ENCODE measurements around the gene TBC1D17.
"Not testable (repeated sequence)": the region's sequence is repeated elsewhere in the genome, so short reads cannot be mapped to it uniquely, and the experiment has no call there.

TBC1D17 gene

DNA sequence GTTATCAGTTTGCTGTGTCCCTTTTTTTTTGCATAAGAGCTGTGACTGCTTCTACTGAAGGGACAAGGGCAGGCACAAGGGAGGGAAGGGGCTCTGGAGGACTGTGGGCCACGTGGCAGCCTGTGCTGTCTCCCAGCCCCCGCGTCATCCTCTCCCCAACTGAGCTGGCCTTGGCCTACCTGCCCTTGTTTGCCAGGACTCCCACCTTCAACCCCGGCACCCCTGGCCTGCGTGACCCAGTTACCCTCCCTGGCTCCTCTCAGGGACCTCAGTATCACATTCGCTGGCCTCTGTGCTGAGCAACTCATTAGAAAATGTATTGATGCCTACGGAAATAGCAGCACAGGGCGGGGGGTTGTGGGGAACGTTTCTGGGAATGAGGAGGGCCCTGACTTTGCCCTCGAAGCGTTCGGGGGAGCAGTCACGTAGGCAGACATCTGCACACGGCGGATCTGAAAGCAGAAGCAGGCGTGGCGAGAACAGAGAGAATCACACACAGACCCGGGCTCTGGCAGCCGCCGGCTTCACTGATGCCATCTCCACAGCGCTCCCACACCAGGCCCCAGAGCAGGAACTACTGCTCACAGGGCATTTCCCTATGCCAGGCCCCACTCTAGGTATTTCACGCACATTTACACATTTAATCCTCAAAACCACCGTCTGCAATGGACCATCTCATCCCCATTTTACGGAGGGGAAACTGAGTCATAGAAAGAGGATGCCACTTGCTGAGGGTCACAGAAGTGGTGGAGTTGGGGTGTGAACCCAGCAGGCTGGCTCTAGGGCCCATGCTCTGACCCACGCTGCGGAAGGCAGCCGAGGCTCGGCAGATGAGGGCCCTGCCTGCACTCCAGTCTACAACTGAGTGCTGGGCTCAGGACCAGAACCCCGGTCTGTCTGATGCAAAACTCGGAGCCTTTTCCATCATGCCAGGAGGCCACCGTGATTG lies 45.8 kb downstream of the TBC1D17 start:
- H3K4me2 ChIP-seq (ENCODE audit: low read length), result peak overlapping the region; percentile 95
- H3K27me3 ChIP-seq (ENCODE audit: low read depth, low read length), result no peaks in the 10 kb centered on the region
- peak overlapping the region; percentile 74 for H3K4me3 ChIP-seq (ENCODE audit: low read length)
- no peaks in the 10 kb centered on the region for H4K20me1 ChIP-seq (ENCODE audit: insufficient read depth, low read length)
- TF ChIP-seq, protein P1, sequence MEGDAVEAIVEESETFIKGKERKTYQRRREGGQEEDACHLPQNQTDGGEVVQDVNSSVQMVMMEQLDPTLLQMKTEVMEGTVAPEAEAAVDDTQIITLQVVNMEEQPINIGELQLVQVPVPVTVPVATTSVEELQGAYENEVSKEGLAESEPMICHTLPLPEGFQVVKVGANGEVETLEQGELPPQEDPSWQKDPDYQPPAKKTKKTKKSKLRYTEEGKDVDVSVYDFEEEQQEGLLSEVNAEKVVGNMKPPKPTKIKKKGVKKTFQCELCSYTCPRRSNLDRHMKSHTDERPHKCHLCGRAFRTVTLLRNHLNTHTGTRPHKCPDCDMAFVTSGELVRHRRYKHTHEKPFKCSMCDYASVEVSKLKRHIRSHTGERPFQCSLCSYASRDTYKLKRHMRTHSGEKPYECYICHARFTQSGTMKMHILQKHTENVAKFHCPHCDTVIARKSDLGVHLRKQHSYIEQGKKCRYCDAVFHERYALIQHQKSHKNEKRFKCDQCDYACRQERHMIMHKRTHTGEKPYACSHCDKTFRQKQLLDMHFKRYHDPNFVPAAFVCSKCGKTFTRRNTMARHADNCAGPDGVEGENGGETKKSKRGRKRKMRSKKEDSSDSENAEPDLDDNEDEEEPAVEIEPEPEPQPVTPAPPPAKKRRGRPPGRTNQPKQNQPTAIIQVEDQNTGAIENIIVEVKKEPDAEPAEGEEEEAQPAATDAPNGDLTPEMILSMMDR (IDR thresholded peaks at IDR 0.05; ENCODE audit: low read depth, low read length), result no peak
- TF ChIP-seq EZH2phosphoT487 (IDR thresholded peaks at IDR 0.05; ENCODE audit: low read depth), result no peak
- H3K36me3 ChIP-seq (replicated peaks; ENCODE audit: low read depth, low read length), result peaks cover 30% of the 10 kb centered on the region
- H3K9ac ChIP-seq (ENCODE audit: low read length), result peak overlapping the region; percentile 93
- peaks cover 93% of the 10 kb centered on the region for H3K4me1 ChIP-seq (ENCODE audit: low read length)
- peak overlapping the region; percentile 94 for H3K27ac ChIP-seq (ENCODE audit: low read length)
- 0 out of 2 replicates have a peak, but pooled peaks cover 3% of the 10 kb centered on the region for H3K9me3 ChIP-seq (ENCODE audit: insufficient read depth, low read length)
- no peak overlapping the region for H2AFZ ChIP-seq (ENCODE audit: low read depth, low read length)
- H3K79me2 ChIP-seq (ENCODE audit: low read length), result peaks cover 82% of the 10 kb centered on the region

DNA sequence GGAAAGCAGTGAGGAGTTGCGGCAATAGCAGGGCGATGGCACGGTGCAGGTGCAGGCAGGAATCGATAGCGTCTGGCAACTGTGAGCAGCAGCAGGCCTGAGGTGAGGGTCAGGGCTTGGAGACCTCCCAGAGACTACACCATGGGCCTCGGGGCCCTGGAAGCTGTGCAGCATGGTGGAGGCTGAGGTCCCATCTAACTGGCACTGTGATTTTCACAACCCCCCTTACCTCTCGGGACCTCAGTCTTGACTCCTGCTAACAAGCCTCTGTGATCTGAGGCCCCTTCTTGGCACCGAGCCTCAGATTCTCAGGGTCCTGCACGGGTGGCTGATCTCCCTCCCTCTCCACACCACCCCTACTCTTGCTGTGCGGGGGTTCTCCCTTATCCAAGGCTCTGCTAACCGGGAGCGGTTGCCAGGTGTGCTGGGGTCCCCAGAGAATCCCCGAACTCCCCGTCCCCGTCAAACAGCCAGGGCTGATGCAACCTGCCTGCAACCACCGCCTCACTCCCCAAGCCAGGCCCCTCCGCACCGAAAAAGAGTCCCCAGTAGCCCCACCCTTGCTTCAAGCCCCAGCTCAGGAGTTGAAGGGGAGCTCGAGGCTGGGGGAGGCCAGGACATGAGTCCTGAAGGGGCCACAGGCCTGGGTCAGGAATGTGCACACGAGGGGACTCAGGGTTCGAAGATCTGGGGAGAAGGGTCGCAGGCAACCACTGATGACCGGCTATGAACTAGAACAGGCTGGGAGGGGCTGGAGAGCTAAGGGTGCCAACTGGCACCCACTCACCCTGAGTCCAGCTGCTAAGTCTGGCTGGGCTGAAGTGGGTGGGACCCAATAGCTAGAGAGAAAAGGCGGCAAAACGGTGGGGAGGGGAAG lies 46.7 kb downstream of the TBC1D17 start:
- H3K4me1 ChIP-seq (ENCODE audit: low read length), result peaks cover 90% of the 10 kb centered on the region
- H4K20me1 ChIP-seq (ENCODE audit: insufficient read depth, low read length), result no peaks in the 10 kb centered on the region
- H3K4me3 ChIP-seq (ENCODE audit: low read length), result peak overlapping the region; percentile 60
- peaks cover 84% of the 10 kb centered on the region for H3K79me2 ChIP-seq (ENCODE audit: low read length)
- H3K9ac ChIP-seq (ENCODE audit: low read length), result peak overlapping the region; percentile 93
- peak overlapping the region; percentile 87 for H3K4me2 ChIP-seq (ENCODE audit: low read length)
- H3K36me3 ChIP-seq (replicated peaks; ENCODE audit: low read depth, low read length), result peaks cover 31% of the 10 kb centered on the region
- H3K27me3 ChIP-seq (ENCODE audit: low read depth, low read length), result no peaks in the 10 kb centered on the region
- peak overlapping the region; percentile 94 for H3K27ac ChIP-seq (ENCODE audit: low read length)
- 0 out of 2 replicates have a peak, but pooled peaks cover 3% of the 10 kb centered on the region for H3K9me3 ChIP-seq (ENCODE audit: insufficient read depth, low read length)
- TF ChIP-seq, protein P1 (IDR thresholded peaks at IDR 0.05; ENCODE audit: low read depth, low read length), result no peak
- TF ChIP-seq EZH2phosphoT487 (IDR thresholded peaks at IDR 0.05; ENCODE audit: low read depth), result no peak
- no peak overlapping the region for H2AFZ ChIP-seq (ENCODE audit: low read depth, low read length)

- not testable (repeated sequence) for H3K9me3 ChIP-seq (ENCODE audit: insufficient read depth, low read length); H4K20me1 ChIP-seq (ENCODE audit: insufficient read depth, low read length); H3K27me3 ChIP-seq (ENCODE audit: low read depth, low read length); H2AFZ ChIP-seq (ENCODE audit: low read depth, low read length)
- peaks cover 84% of the 10 kb centered on the region for H3K79me2 ChIP-seq (ENCODE audit: low read length)
- peak overlapping the region; percentile 93 for H3K9ac ChIP-seq (ENCODE audit: low read length)
- H3K4me3 ChIP-seq (ENCODE audit: low read length), result peak overlapping the region; percentile 60
- H3K36me3 ChIP-seq (replicated peaks; ENCODE audit: low read depth, low read length), result peaks cover 37% of the 10 kb centered on the region
- H3K27ac ChIP-seq (ENCODE audit: low read length), result peak overlapping the region; percentile 94
- H3K4me1 ChIP-seq (ENCODE audit: low read length), result peaks cover 84% of the 10 kb centered on the region
- H3K4me2 ChIP-seq (ENCODE audit: low read length), result peak overlapping the region; percentile 87
These were observed 47.3 kb downstream of the TBC1D17 start for GRCh38 chr19:49924881-49925210.

GRCh38 chr19:49925486-49925885 lies 48.0 kb downstream of the TBC1D17 start:
- Histone ChIP-seq H2AFZ (ENCODE audit: low read depth, low read length) (no peak overlapping the region), H3K79me2 (ENCODE audit: low read length) (peaks cover 84% of the 10 kb centered on the region), H4K20me1 (ENCODE audit: insufficient read depth, low read length) (peaks cover 11% of the 10 kb centered on the region), H3K27ac (ENCODE audit: low read length) (peak overlapping the region; percentile 94), H3K4me1 (ENCODE audit: low read length) (peaks cover 77% of the 10 kb centered on the region), H3K4me2 (ENCODE audit: low read length) (peak overlapping the region; percentile 87), H3K4me3 (ENCODE audit: low read length) (peak overlapping the region; percentile 60), H3K9ac (ENCODE audit: low read length) (peak overlapping the region; percentile 93; the same call in 1 of the 2 replicates), H3K27me3 (ENCODE audit: low read depth, low read length) (no peaks in the 10 kb centered on the region), H3K9me3 (ENCODE audit: insufficient read depth, low read length) (0 out of 2 replicates have a peak, but pooled peaks cover 3% of the 10 kb centered on the region), H3K36me3 (replicated peaks; ENCODE audit: low read depth, low read length) (peaks cover 41% of the 10 kb centered on the region)
- TF ChIP-seq EZH2phosphoT487 (IDR thresholded peaks at IDR 0.05; ENCODE audit: low read depth), result no peak
- TF ChIP-seq, protein P1 (IDR thresholded peaks at IDR 0.05; ENCODE audit: low read depth, low read length), result no peak
